T1000 (cell line): ENCODE results near the gene KIF5A.

Source experiments
- DNase-seq: peaks from one replicate; lab custom pipeline; 2025; ENCODE audit warnings: mixed read lengths; lab: John Stamatoyannopoulos, UW

The KIF5A gene

GRCh38 chr12:57632073-57632957 lies 82.5 kb downstream of the KIF5A start:
- DNase-seq, result peak; percentile 99

- DNase-seq, result peak; percentile 100
Observed at GRCh38 chr12:57632958-57633840, 83.4 kb downstream of the KIF5A start, which contains the start of gene B4GALNT1. TSS of gene B4GALNT1 (minus strand) at chr12:57633201. CDS start at chr12:57632132, 1,069 bp downstream.
